H9 (cell line): ENCODE data around the gene PRKCD. TPM values are rescaled to one million over a fixed set of nuclear protein-coding genes. Genes with fewer than 3 reads are reported as not detected.

ENCODE experiments used
- DNase-seq: peaks from one replicate; pipeline ENCODE4 v3.0.0-alpha.2; 2017
- H2AFZ ChIP-seq: one replicate; pipeline ENCODE4 v1.6.1; 2013; ENCODE audit warnings: mild to moderate bottlenecking, low read length, control low read depth, moderate library complexity
- H2AK5ac ChIP-seq: 2 replicates; pipeline ENCODE4 v1.6.1; 2013; ENCODE audit warnings: low read length, control low read depth, mixed read lengths; ENCODE audit not compliant: insufficient read length
- H2BK120ac ChIP-seq: one replicate; pipeline ENCODE4 v1.6.1; 2013; ENCODE audit warnings: low read depth, mild to moderate bottlenecking, low read length, control low read depth, inconsistent platforms; ENCODE audit not compliant: poor library complexity, severe bottlenecking
- H2BK12ac ChIP-seq: 2 replicates; pipeline ENCODE4 v1.6.1; 2013; ENCODE audit warnings: low read length, control low read depth, mixed read lengths, low read depth; ENCODE audit not compliant: insufficient read length
- H2BK15ac ChIP-seq: 2 replicates; pipeline ENCODE4 v1.6.1; 2013; ENCODE audit warnings: low read depth, low read length, control low read depth
- H2BK20ac ChIP-seq: one replicate; pipeline ENCODE4 v1.6.1; 2013; ENCODE audit warnings: low read depth, mild to moderate bottlenecking, low read length, control low read depth, inconsistent platforms; ENCODE audit not compliant: poor library complexity, severe bottlenecking
- H2BK5ac ChIP-seq: 2 replicates; pipeline ENCODE4 v1.6.1; 2013; ENCODE audit warnings: low read length, control low read depth, mixed read lengths; ENCODE audit not compliant: insufficient read length
- H3K14ac ChIP-seq: 2 replicates; pipeline ENCODE4 v1.6.1; 2013; ENCODE audit warnings: low read length, control low read depth; ENCODE audit not compliant: insufficient read depth
- H3K18ac ChIP-seq: 2 replicates; pipeline ENCODE4 v1.6.1; 2013; ENCODE audit warnings: low read depth, mild to moderate bottlenecking, mixed read lengths, low read length, control low read depth; ENCODE audit not compliant: insufficient read length
- H3K23ac ChIP-seq: 2 replicates; pipeline ENCODE4 v1.6.1; 2013; ENCODE audit warnings: low read length, control low read depth, mixed read lengths, low read depth; ENCODE audit not compliant: insufficient read length
- H3K23me2 ChIP-seq: 2 replicates; pipeline ENCODE4 v1.6.1; 2013; ENCODE audit warnings: low read depth, mild to moderate bottlenecking, mixed read lengths, low read length, control low read depth; ENCODE audit not compliant: insufficient read length, poor library complexity, severe bottlenecking
- H3K27ac ChIP-seq: 2 replicates; pipeline ENCODE4 v1.5.1; 2013; ENCODE audit warnings: low read length, control low read depth, mixed read lengths, low read depth; ENCODE audit not compliant: insufficient read length
- H3K27me3 ChIP-seq: 2 replicates; pipeline ENCODE4 v1.6.1; 2013; ENCODE audit warnings: low read length, control low read depth, inconsistent platforms; ENCODE audit not compliant: insufficient read depth
- H3K4ac ChIP-seq: 2 replicates; pipeline ENCODE4 v1.6.1; 2013; ENCODE audit warnings: low read depth, mild to moderate bottlenecking, control low read depth, inconsistent platforms, low read length, moderate library complexity
- H3K4me1 ChIP-seq: 2 replicates; pipeline ENCODE4 v1.6.1; 2013; ENCODE audit warnings: low read length, control low read depth, inconsistent platforms; ENCODE audit not compliant: insufficient read depth
- H3K4me2 ChIP-seq: 2 replicates; pipeline ENCODE4 v1.6.1; 2013; ENCODE audit warnings: low read length, control low read depth, mixed read lengths; ENCODE audit not compliant: insufficient read length, insufficient read depth
- H3K56ac ChIP-seq: 2 replicates; pipeline ENCODE4 v1.6.1; 2013; ENCODE audit warnings: low read depth, mild to moderate bottlenecking, mixed read lengths, low read length, control low read depth; ENCODE audit not compliant: insufficient read length
- H3K79me1 ChIP-seq: 2 replicates; pipeline ENCODE4 v1.6.1; 2013; ENCODE audit warnings: low read depth, mild to moderate bottlenecking, moderate library complexity, low read length, control low read depth, inconsistent platforms; ENCODE audit not compliant: insufficient read depth, poor library complexity, severe bottlenecking
- H3K79me2 ChIP-seq: 2 replicates; pipeline ENCODE4 v1.6.1; 2013; ENCODE audit warnings: low read length, control low read depth, inconsistent platforms; ENCODE audit not compliant: insufficient read depth
- H3K9ac ChIP-seq: 2 replicates; pipeline ENCODE4 v1.6.1; 2013; ENCODE audit warnings: low read length, control low read depth, mixed read lengths; ENCODE audit not compliant: insufficient read length; ENCODE audit errors: extremely low read depth
- H3K9me3 ChIP-seq: one replicate; pipeline ENCODE4 v1.6.1; 2013; ENCODE audit warnings: low read depth, low read length, inconsistent platforms; ENCODE audit not compliant: control insufficient read depth
- H3T11ph ChIP-seq: one replicate; pipeline ENCODE4 v1.6.1; 2013; ENCODE audit warnings: mild to moderate bottlenecking, low read length, control low read depth, inconsistent platforms
- H4K20me1 ChIP-seq: one replicate; pipeline ENCODE4 v1.6.1; 2013; ENCODE audit not compliant: control insufficient read depth, insufficient read length, insufficient read depth
- H4K5ac ChIP-seq: 2 replicates; pipeline ENCODE4 v1.6.1; 2013; ENCODE audit warnings: low read depth, mild to moderate bottlenecking, mixed read lengths, low read length, control low read depth; ENCODE audit not compliant: insufficient read length
- H4K8ac ChIP-seq: replicated peaks from 2 replicates; pipeline ENCODE4 v1.6.1; 2013; ENCODE audit warnings: low read length, control low read depth, mixed read lengths, low read depth; ENCODE audit not compliant: insufficient read length
- H4K91ac ChIP-seq: 2 replicates; pipeline ENCODE4 v1.6.1; 2013; ENCODE audit warnings: low read depth, mild to moderate bottlenecking, moderate library complexity, mixed read lengths, low read length, control low read depth; ENCODE audit not compliant: insufficient read length
- H3K27ac Mint-ChIP-seq, 3 experiments: 2 replicates in 2 of 3; 3 replicates in 1 of 3; pipeline ENCODE4 v1.8.0; 2020 to 2021; ENCODE audit warnings: mixed read lengths in 3 of 3, mild to moderate bottlenecking in 1 of 3, moderate library complexity in 1 of 3
- H3K27me3 Mint-ChIP-seq: 2 replicates; pipeline ENCODE4 v1.8.0; 2021; ENCODE audit warnings: low read depth, mild to moderate bottlenecking, moderate library complexity, mixed read lengths
- H3K36me3 Mint-ChIP-seq, 3 experiments: 2 replicates in 2 of 3; 3 replicates in 1 of 3; pipeline ENCODE4 v1.8.0; 2020 to 2021; ENCODE audit warnings: low read depth in 3 of 3, mixed read lengths in 3 of 3; ENCODE audit not compliant: insufficient read depth in 1 of 3
- H3K4me1 Mint-ChIP-seq, 2 experiments: 2 replicates each; pipeline ENCODE4 v1.8.0; 2020; ENCODE audit warnings: mixed read lengths in 2 of 2
- H3K4me3 Mint-ChIP-seq, 2 experiments: 2 replicates in 1 of 2; 3 replicates in 1 of 2; pipeline ENCODE4 v1.8.0; 2020 to 2021; ENCODE audit warnings: mild to moderate bottlenecking in 2 of 2, mixed read lengths in 2 of 2, moderate library complexity in 1 of 2
- H3K9me3 Mint-ChIP-seq, 2 experiments: 2 replicates in 1 of 2; 3 replicates in 1 of 2; pipeline ENCODE4 v1.8.0; 2020; ENCODE audit warnings: mild to moderate bottlenecking in 2 of 2, mixed read lengths in 2 of 2, moderate library complexity in 1 of 2
- WGBS: extraction: QIAGEN DNeasy Blood & Tissue Kit; methylation state at CpG from one replicate; pipeline ENCODE4 v1.1.7; 2013; ENCODE audit warnings: missing lambda C conversion rate, low lambda C conversion rate, mixed read lengths; ENCODE audit not compliant: insufficient read length; ENCODE audit errors: extremely low coverage; 5-methylcytosine and 5-hydroxymethylcytosine counted together
- total RNA-seq: library from RNA; stranded (reverse); gene quantifications from 2 replicates; pipeline ENCODE4 v1.2.1, GENCODE V29; 2021
- TF ChIP-seq, protein P1 (sequence below): fragments of 200-600 bp; sonication (generic); conservative IDR thresholded peaks from 3 replicates; pipeline ENCODE4 v1.8.0; 2021; ENCODE audit warnings: antibody characterized with exemption, mild to moderate bottlenecking

The PRKCD gene
- total RNA-seq, 1 experiment from 2014 or later = 23.7 TPM

DNA sequence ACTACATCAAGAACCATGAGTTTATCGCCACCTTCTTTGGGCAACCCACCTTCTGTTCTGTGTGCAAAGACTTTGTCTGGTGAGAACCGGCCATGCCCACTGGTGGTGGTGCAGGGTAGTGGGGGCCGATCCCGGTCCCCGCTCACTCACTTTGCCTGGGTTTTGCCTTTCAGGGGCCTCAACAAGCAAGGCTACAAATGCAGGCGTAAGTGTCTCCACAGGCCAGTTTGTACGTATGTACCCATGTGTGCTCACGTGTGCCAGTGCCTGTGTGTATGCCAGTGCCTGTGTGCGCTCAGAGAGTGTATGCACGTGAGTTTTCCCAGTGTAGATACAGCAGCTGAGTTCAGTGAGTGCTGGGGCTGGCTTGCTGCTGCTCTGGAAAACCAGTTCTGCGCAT lies 20.5 kb downstream of the PRKCD start:
- H3K27me3 Mint-ChIP-seq = no peaks in the 10 kb centered on the region
- Histone ChIP-seq H3K56ac (no peak overlapping the region), H2BK20ac (no peak overlapping the region), H3K4ac (no peak overlapping the region), H4K91ac (no peak overlapping the region), H3K4me1 (no peaks in the 10 kb centered on the region), H4K5ac (no peak overlapping the region), H2BK12ac (no peak overlapping the region), H3K9me3 (no peaks in the 10 kb centered on the region), H3K27me3 (no peaks in the 10 kb centered on the region), H3K79me1 (no peaks in the 10 kb centered on the region), H3K23me2 (peaks cover 3% of the 10 kb centered on the region), H3K14ac (no peak overlapping the region), H2BK15ac (no peak overlapping the region), H2BK120ac (no peak overlapping the region), H3K18ac (no peak overlapping the region), H2BK5ac (no peak overlapping the region), H3K79me2 (no peaks in the 10 kb centered on the region), H2AFZ (no peak overlapping the region), H3K23ac (no peak overlapping the region), H3K4me2 (no peak overlapping the region), H3K27ac (no peak overlapping the region), H3K9ac (no peak overlapping the region), H2AK5ac (no peak overlapping the region), H4K20me1 (no peaks in the 10 kb centered on the region), H3T11ph (no peak overlapping the region), H4K8ac (no peak overlapping the region)
- no peak overlapping the region for H3K4me3 Mint-ChIP-seq
- peaks cover 3 to 6% of the 10 kb centered on the region in 2 experiments for H3K4me1 Mint-ChIP-seq
- no peaks in the 10 kb centered on the region for H3K9me3 Mint-ChIP-seq
- TF ChIP-seq, protein P1, sequence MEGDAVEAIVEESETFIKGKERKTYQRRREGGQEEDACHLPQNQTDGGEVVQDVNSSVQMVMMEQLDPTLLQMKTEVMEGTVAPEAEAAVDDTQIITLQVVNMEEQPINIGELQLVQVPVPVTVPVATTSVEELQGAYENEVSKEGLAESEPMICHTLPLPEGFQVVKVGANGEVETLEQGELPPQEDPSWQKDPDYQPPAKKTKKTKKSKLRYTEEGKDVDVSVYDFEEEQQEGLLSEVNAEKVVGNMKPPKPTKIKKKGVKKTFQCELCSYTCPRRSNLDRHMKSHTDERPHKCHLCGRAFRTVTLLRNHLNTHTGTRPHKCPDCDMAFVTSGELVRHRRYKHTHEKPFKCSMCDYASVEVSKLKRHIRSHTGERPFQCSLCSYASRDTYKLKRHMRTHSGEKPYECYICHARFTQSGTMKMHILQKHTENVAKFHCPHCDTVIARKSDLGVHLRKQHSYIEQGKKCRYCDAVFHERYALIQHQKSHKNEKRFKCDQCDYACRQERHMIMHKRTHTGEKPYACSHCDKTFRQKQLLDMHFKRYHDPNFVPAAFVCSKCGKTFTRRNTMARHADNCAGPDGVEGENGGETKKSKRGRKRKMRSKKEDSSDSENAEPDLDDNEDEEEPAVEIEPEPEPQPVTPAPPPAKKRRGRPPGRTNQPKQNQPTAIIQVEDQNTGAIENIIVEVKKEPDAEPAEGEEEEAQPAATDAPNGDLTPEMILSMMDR = no peak
- no peak for DNase-seq
- WGBS = no CpG with 5 or more reads among the region's 11 CpGs
- peaks cover 0 to 30% (median 20%) of the 10 kb centered on the region in 3 experiments; a peak in 5 of 7 replicates for H3K36me3 Mint-ChIP-seq
- no peak overlapping the region; a peak in 1 of 7 replicates for H3K27ac Mint-ChIP-seq
